GM23338 (cell line): ENCODE results near the gene RAP1GDS1.

Experiments used
- CREB1 ChIP-seq: fragments of 250-450 bp; sonication (Bioruptor Pico); IDR thresholded peaks from 2 replicates; pipeline ENCODE4 v1.5.0; 2020; ENCODE audit warnings: low read depth, mild to moderate bottlenecking, moderate library complexity
- EZH2 ChIP-seq: fragments of 200-600 bp; sonication (generic); IDR thresholded peaks from one replicate; pipeline ENCODE4 v1.8.0; 2017; ENCODE audit warnings: antibody characterized with exemption, mild to moderate bottlenecking, low read depth; ENCODE audit not compliant: unreplicated experiment
- EZH2phosphoT487 ChIP-seq: fragments of 200-600 bp; sonication (generic); IDR thresholded peaks from one replicate; pipeline ENCODE4 v1.8.1; 2018; ENCODE audit warnings: antibody characterized with exemption; ENCODE audit not compliant: unreplicated experiment
- NANOG ChIP-seq: IDR thresholded peaks from 2 replicates; pipeline ENCODE4 v1.6.1; 2016; ENCODE audit warnings: antibody characterized with exemption, borderline replicate concordance
- POLR2AphosphoS5 ChIP-seq: IDR thresholded peaks from 2 replicates; pipeline ENCODE4 v1.6.1; 2016; ENCODE audit warnings: antibody characterized with exemption, low read depth
- STAT1 ChIP-seq: IDR thresholded peaks from one replicate; pipeline ENCODE4 v1.6.1; 2016; ENCODE audit warnings: antibody characterized with exemption; ENCODE audit not compliant: unreplicated experiment
- TF ChIP-seq, protein P1 (sequence below), 2 experiments: fragments of 200-600 bp in 1 of 2; sonication (generic) in 1 of 2; conservative IDR thresholded peaks; 2 replicates each; pipeline versions ENCODE4 v1.5.1 to v1.6.1; 2016 to 2017; ENCODE audit warnings: antibody characterized with exemption in 2 of 2, low read depth in 2 of 2, mild to moderate bottlenecking in 2 of 2, moderate library complexity in 1 of 2
- TF ChIP-seq, protein P2 (sequence below): IDR thresholded peaks from 2 replicates; pipeline ENCODE4 v1.6.1; 2016; ENCODE audit warnings: antibody characterized with exemption

GRCh38 chr4:98285676-98286075 is 24.5 kb downstream of the RAP1GDS1 start:
- TF ChIP-seq, protein P1, sequence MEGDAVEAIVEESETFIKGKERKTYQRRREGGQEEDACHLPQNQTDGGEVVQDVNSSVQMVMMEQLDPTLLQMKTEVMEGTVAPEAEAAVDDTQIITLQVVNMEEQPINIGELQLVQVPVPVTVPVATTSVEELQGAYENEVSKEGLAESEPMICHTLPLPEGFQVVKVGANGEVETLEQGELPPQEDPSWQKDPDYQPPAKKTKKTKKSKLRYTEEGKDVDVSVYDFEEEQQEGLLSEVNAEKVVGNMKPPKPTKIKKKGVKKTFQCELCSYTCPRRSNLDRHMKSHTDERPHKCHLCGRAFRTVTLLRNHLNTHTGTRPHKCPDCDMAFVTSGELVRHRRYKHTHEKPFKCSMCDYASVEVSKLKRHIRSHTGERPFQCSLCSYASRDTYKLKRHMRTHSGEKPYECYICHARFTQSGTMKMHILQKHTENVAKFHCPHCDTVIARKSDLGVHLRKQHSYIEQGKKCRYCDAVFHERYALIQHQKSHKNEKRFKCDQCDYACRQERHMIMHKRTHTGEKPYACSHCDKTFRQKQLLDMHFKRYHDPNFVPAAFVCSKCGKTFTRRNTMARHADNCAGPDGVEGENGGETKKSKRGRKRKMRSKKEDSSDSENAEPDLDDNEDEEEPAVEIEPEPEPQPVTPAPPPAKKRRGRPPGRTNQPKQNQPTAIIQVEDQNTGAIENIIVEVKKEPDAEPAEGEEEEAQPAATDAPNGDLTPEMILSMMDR (conservative IDR thresholded peaks at IDR 0.05; ENCODE audit: low read depth in 2 of 2), result no peak
- TF ChIP-seq STAT1 (no peak), CREB1 (CRISPR knock-in tag) (no peak), POLR2AphosphoS5 (no peak), NANOG (no peak), EZH2phosphoT487 (no peak), EZH2 (no peak)
- TF ChIP-seq, protein P2, sequence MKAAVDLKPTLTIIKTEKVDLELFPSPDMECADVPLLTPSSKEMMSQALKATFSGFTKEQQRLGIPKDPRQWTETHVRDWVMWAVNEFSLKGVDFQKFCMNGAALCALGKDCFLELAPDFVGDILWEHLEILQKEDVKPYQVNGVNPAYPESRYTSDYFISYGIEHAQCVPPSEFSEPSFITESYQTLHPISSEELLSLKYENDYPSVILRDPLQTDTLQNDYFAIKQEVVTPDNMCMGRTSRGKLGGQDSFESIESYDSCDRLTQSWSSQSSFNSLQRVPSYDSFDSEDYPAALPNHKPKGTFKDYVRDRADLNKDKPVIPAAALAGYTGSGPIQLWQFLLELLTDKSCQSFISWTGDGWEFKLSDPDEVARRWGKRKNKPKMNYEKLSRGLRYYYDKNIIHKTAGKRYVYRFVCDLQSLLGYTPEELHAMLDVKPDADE, result no peak
